Activated B cell treated with CpG ODN at 0.5 μM for 24 hours (primary cell): ENCODE measurements around the gene CFDP1. TPM values are rescaled to one million over a fixed set of nuclear protein-coding genes. Genes with fewer than 3 reads are reported as not detected.

Experiments used
- ATAC-seq: fragments of 200-7000 bp; cut with Tn5 transposase; one replicate; pipeline ENCODE4 v1.10.0; 2021; ENCODE audit warnings: low read depth, mild to moderate bottlenecking, moderate library complexity
- CTCF ChIA-PET: fragments of 350-600 bp; sonication (Branson Sonifier 250); formaldehyde crosslinking; loops from one replicate; lab custom pipeline; 2021; ENCODE audit warnings: antibody characterized with exemption; lab: Charles Lee
- POLR2A ChIA-PET: fragments of 350-600 bp; sonication (Branson Sonifier 250); formaldehyde crosslinking; loops from one replicate; lab custom pipeline; 2021; ENCODE audit warnings: antibody characterized with exemption; lab: Charles Lee
- DNase-seq: peaks from one replicate; pipeline ENCODE4 v3.0.0; 2022
- H3K27ac Mint-ChIP-seq: one replicate; pipeline ENCODE4 v1.8.0; 2020; ENCODE audit warnings: mixed read lengths
- H3K27me3 Mint-ChIP-seq: one replicate; pipeline ENCODE4 v1.8.0; 2021; ENCODE audit warnings: mixed read lengths
- H3K36me3 Mint-ChIP-seq: one replicate; pipeline ENCODE4 v1.8.0; 2021; ENCODE audit warnings: low read depth, mixed read lengths
- H3K4me1 Mint-ChIP-seq: one replicate; pipeline ENCODE4 v1.8.0; 2021; ENCODE audit warnings: mixed read lengths
- H3K4me3 Mint-ChIP-seq: one replicate; pipeline ENCODE4 v1.8.0; 2020; ENCODE audit warnings: mild to moderate bottlenecking, mixed read lengths
- H3K9me3 Mint-ChIP-seq: one replicate; pipeline ENCODE4 v1.8.0; 2020; ENCODE audit warnings: mixed read lengths
- CTCF ChIP-seq: fragments of 200-600 bp; IDR thresholded peaks from one replicate; pipeline ENCODE4 v1.8.0; 2022; ENCODE audit warnings: antibody characterized with exemption, mild to moderate bottlenecking
- intact Hi-C: fragments of 100-400 bp; cut with micrococcal nuclease; formaldehyde crosslinking; loops from one replicate; pipeline ENCODE4 v1.15.1; 2024
- total RNA-seq: library from RNA; stranded (reverse); gene quantifications from 2 replicates; pipeline ENCODE4 v1.2.3, GENCODE V29; 2022

The CFDP1 gene
- total RNA-seq, 1 donor from 2014 or later = 32.0 TPM

DNA sequence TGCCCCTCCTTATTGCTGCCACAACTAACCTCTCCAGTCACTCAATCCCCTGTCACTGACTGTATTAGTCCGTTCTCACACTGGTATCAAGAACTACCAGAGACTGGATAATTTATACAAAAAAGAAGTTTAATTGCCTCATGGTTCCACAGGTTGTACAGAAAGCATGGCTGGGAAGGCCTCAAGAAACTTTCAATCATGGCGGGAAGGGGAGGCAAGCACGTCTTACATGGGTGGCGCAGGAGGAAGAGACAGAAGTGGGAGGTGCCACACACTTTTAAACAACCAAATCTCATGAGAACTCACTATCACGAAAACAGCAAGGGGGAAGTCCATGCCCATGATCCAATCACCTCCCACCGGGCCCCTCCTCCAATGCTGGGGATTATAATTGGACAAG, 95.9 kb downstream of the CFDP1 start:
- H3K4me3 Mint-ChIP-seq = no peak overlapping the region
- POLR2A ChIA-PET = no interaction called here
- intact Hi-C loops = no loop called here
- TF ChIP-seq CTCF = no peak
- H3K4me1 Mint-ChIP-seq = peaks cover 14% of the 10 kb centered on the region
- no peak overlapping the region for H3K27ac Mint-ChIP-seq
- CTCF ChIA-PET = no interaction called here
- H3K36me3 Mint-ChIP-seq = peaks cover 14% of the 10 kb centered on the region
- DNase-seq (no peak), ATAC-seq (no peak)
- H3K27me3 Mint-ChIP-seq = peaks cover 50% of the 10 kb centered on the region
- no peaks in the 10 kb centered on the region for H3K9me3 Mint-ChIP-seq

DNA sequence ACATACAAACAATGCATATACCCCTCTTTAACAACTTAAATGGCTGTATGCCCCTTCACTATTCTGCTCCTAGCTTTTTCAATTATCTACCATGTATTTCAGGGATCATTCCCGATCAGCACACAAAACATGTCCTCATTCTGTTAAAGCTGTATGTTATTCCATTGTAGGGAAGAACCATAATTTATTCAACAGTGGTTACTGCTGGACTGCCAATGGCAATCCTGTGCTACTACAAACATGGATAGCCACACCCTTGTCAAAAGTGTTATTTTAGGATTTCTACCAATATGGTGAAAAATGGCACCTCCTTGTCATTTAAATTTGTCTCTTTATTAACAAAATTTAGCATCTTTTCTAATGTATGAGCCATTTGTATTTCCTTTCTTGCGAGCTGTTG, 96.8 kb downstream of the CFDP1 start:
- Mint-ChIP-seq H3K4me1 (peaks cover 14% of the 10 kb centered on the region), H3K9me3 (no peaks in the 10 kb centered on the region), H3K27ac (no peak overlapping the region), H3K27me3 (peaks cover 50% of the 10 kb centered on the region), H3K36me3 (peaks cover 13% of the 10 kb centered on the region), H3K4me3 (no peak overlapping the region)
- ATAC-seq (no peak), DNase-seq (no peak)
- ChIA-PET CTCF (no interaction called here), POLR2A (no interaction called here)
- intact Hi-C loops = no loop called here
- TF ChIP-seq CTCF = no peak

- POLR2A ChIA-PET = no interaction called here
- peak; percentile 21 for ATAC-seq
- TF ChIP-seq CTCF = no peak
- Mint-ChIP-seq H3K27ac (no peak overlapping the region), H3K9me3 (no peaks in the 10 kb centered on the region), H3K27me3 (peaks cover 47% of the 10 kb centered on the region), H3K36me3 (peaks cover 3% of the 10 kb centered on the region), H3K4me3 (no peak overlapping the region), H3K4me1 (peaks cover 14% of the 10 kb centered on the region)
- intact Hi-C loops = no loop called here
- no peak for DNase-seq
- CTCF ChIA-PET = no interaction called here
These were observed 99.6 kb downstream of the CFDP1 start for GRCh38 chr16:75333721-75334163.

DNA sequence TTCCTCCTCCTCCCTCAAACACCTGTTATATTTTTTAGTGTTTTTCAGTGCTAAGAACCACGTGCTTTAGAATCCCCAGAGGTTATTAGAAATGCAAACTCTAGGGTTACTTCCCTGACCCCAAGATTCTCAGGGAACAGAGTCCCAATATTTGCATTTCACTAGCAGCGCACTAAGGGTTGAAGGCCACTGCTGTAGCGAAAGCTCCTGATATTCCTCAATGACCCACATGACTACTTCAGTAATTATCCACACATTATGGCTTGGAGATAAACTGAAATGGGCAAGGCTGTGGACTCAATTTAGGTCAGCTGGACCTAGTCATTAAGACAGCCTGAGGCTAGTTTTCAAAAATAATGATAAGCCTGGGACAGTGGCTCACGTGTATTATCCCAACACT, 103.4 kb downstream of the CFDP1 start:
- no peak for DNase-seq
- no peak for TF ChIP-seq CTCF
- no peak for ATAC-seq
- Mint-ChIP-seq H3K4me1 (peaks cover 14% of the 10 kb centered on the region), H3K27ac (no peak overlapping the region), H3K27me3 (peaks cover 41% of the 10 kb centered on the region), H3K4me3 (no peak overlapping the region), H3K9me3 (no peaks in the 10 kb centered on the region), H3K36me3 (peaks cover 10% of the 10 kb centered on the region)
- intact Hi-C loops = no loop called here
- ChIA-PET CTCF (no interaction called here), POLR2A (no interaction called here)

GRCh38 chr16:75326333-75326732, 107.0 kb downstream of the CFDP1 start:
- ChIA-PET CTCF (no interaction called here), POLR2A (no interaction called here)
- peaks cover 19% of the 10 kb centered on the region for H3K36me3 Mint-ChIP-seq
- H3K27me3 Mint-ChIP-seq = peaks cover 45% of the 10 kb centered on the region
- H3K27ac Mint-ChIP-seq = no peak overlapping the region
- TF ChIP-seq CTCF = no peak
- intact Hi-C loops = no loop called here
- peaks cover 2% of the 10 kb centered on the region for H3K4me1 Mint-ChIP-seq
- ATAC-seq (no peak), DNase-seq (no peak)
- no peak overlapping the region for H3K4me3 Mint-ChIP-seq
- H3K9me3 Mint-ChIP-seq = no peaks in the 10 kb centered on the region
